Ovary (tissue), 9 donors: ENCODE data around the gene DROSHA. TPM values are rescaled to one million over a fixed set of nuclear protein-coding genes. Genes with fewer than 3 reads are reported as not detected.

Source experiments
- DNase-seq, 5 donors: peaks; one replicate each; pipeline ENCODE4 v3.0.0-alpha.2; 2019 to 2020
- H3K27ac ChIP-seq, 2 donors: fragments of 200-600 bp; one replicate each; pipeline versions ENCODE4 v1.5.1 to v1.8.0; 2019 to 2022
- H3K27me3 ChIP-seq: fragments of 200-600 bp; one replicate; pipeline ENCODE4 v1.8.0; 2022
- H3K36me3 ChIP-seq: fragments of 200-600 bp; sonication (generic); one replicate; pipeline ENCODE4 v1.5.1; 2019
- H3K4me1 ChIP-seq: one replicate; pipeline ENCODE4 v1.8.1; 2013; ENCODE audit warnings: mild to moderate bottlenecking, moderate library complexity; ENCODE audit not compliant: insufficient read depth
- H3K4me3 ChIP-seq: fragments of 200-600 bp; sonication (generic); one replicate; pipeline ENCODE4 v1.5.1; 2017
- H3K9me3 ChIP-seq, 2 donors: fragments of 200-600 bp in 1 of 2; sonication (generic) in 1 of 2; one replicate each; pipeline versions ENCODE4 v1.5.1 to v1.8.1; 2013 to 2019; ENCODE audit warnings: mild to moderate bottlenecking in 1 of 2, moderate library complexity in 1 of 2
- CTCF ChIP-seq, 3 donors: fragments of 450-650 bp in 2 of 3; fragments of 200-600 bp in 1 of 3; IDR thresholded peaks; one replicate each; pipeline versions ENCODE4 v1.5.1 to v1.8.0; 2016 to 2022; ENCODE audit warnings: antibody characterized with exemption in 3 of 3, mild to moderate bottlenecking in 1 of 3
- EP300 ChIP-seq: sonication (generic); formaldehyde crosslinking; IDR thresholded peaks from one replicate; pipeline ENCODE4 v1.6.1; 2017; ENCODE audit warnings: antibody characterized with exemption
- POLR2A ChIP-seq: fragments of 450-650 bp; IDR thresholded peaks from one replicate; pipeline ENCODE4 v1.6.1; 2017; ENCODE audit warnings: antibody characterized with exemption, mild to moderate bottlenecking, moderate library complexity
- WGBS, 3 donors: extraction: QIAGEN DNeasy Blood & Tissue Kit in 1 of 3; methylation state at CpG; one replicate each; pipeline versions ENCODE4 v1.1.5 to v1.1.7; 2013 to 2017; 5-methylcytosine and 5-hydroxymethylcytosine counted together
- intact Hi-C, 4 donors: fragments of 100-400 bp; cut with DNase I; formaldehyde crosslinking; loops; one replicate each; pipeline versions ENCODE4 v1.11.0 to v1.15.1; 2022 to 2023
- polyA plus RNA-seq, 2 donors: library from polyadenylated mRNA; stranded (reverse); fragments of 200-250 nt in 1 of 2; fragments of 350-450 nt in 1 of 2; fragmentation: Illumina TruSeq in 1 of 2; extraction: RNeasy Lipid Tissue Mini Kit (QIAGEN cat#74804) in 1 of 2; gene quantifications; one replicate each; pipeline ENCODE4 v1.2.3, GENCODE V29; 2013 to 2014
- total RNA-seq, 7 donors: library from RNA; depleted of rRNA in 2 of 7; stranded (reverse); fragments of >200 nt in 2 of 7; fragmentation: NEBNext Ultra II Directional in 3 of 7; extraction: Animal tissue kit (Norgen Biotek cat#: 25700) in 3 of 7; gene quantifications; one replicate each; pipeline versions ENCODE4 v1.1.0 to v1.2.4, GENCODE V29; 2016 to 2023
- donor health status: DM: no; HTN: no; CAD: no; lungs with moderate emphysema.
- donor health status: DM: no; HTN: no; CAD: no.
- donor health status: Bipolar disorder and iron deficiency.
- donor health status: DM: yes; HTN: yes; CAD: no.
- donor health status: DM: no; HTN: no; CAD: no.
- donor health status: DM: yes; HTN: yes; CAD: no.

DROSHA gene
- total and polyA plus RNA-seq, 9 donors = 30.5 to 75.7 (median 50.3) TPM

- Histone ChIP-seq H3K9me3 (no peaks in the 10 kb centered on the region), H3K4me1 (no peaks in the 10 kb centered on the region), H3K36me3 (no peaks in the 10 kb centered on the region), H3K27me3 (no peaks in the 10 kb centered on the region), H3K27ac (no peak overlapping the region), H3K4me3 (no peak overlapping the region)
- no peak for DNase-seq
- TF ChIP-seq POLR2A = no peak
- no peak for TF ChIP-seq EP300
- TF ChIP-seq CTCF (IDR thresholded peaks at IDR 0.05) = no peak
- intact Hi-C loops = no loop called here
- whole genome bisulfite sequencing, 3 donors = 92 to 95% (median 93%) methylated on average over 4 of the region's 4 CpGs
Observed at GRCh38 chr5:31495336-31495735, 36.6 kb downstream of the DROSHA start.

GRCh38 chr5:31492869-31493268, 39.0 kb downstream of the DROSHA start:
- no peaks in the 10 kb centered on the region for H3K27me3 ChIP-seq
- no peak overlapping the region for H3K27ac ChIP-seq
- 47 to 72% (median 47%) methylated on average over 4 of the region's 4 CpGs for WGBS, 3 donors
- intact Hi-C loops = no loop called here
- H3K4me3 ChIP-seq = no peak overlapping the region
- no peaks in the 10 kb centered on the region for H3K4me1 ChIP-seq
- DNase-seq = no peak
- H3K36me3 ChIP-seq = no peaks in the 10 kb centered on the region
- H3K9me3 ChIP-seq = no peaks in the 10 kb centered on the region
- TF ChIP-seq EP300 (no peak), CTCF (IDR thresholded peaks at IDR 0.05) (no peak)

- TF ChIP-seq CTCF (IDR thresholded peaks at IDR 0.05) (no peak), POLR2A (no peak), EP300 (no peak)
- Histone ChIP-seq H3K27ac (no peak overlapping the region), H3K4me3 (no peak overlapping the region), H3K4me1 (peaks cover 2% of the 10 kb centered on the region), H3K9me3 (no peaks in the 10 kb centered on the region), H3K27me3 (no peaks in the 10 kb centered on the region), H3K36me3 (no peaks in the 10 kb centered on the region)
- intact Hi-C loops = no loop called here
- no peak for DNase-seq
- 80 to 90% (median 85%) methylated on average over 2 of the region's 2 CpGs for WGBS, 3 donors
Observed at GRCh38 chr5:31487506-31487905, 44.4 kb downstream of the DROSHA start.

GRCh38 chr5:31486441-31486840, 45.5 kb downstream of the DROSHA start:
- no peaks in the 10 kb centered on the region for H3K27me3 ChIP-seq
- H3K27ac ChIP-seq = no peak overlapping the region
- H3K36me3 ChIP-seq = no peaks in the 10 kb centered on the region
- no peaks in the 10 kb centered on the region for H3K9me3 ChIP-seq
- DNase-seq = no peak
- intact Hi-C loops = no loop called here
- peaks cover 2% of the 10 kb centered on the region for H3K4me1 ChIP-seq
- TF ChIP-seq EP300 (no peak), POLR2A (no peak), CTCF (IDR thresholded peaks at IDR 0.05) (no peak)
- no peak overlapping the region for H3K4me3 ChIP-seq
- WGBS, 3 donors = 72 to 77% (median 74%) methylated on average over 6 of the region's 6 CpGs
